Lung (tissue), 12 donors: Measurements from ENCODE around the gene TAB3. TPM values are rescaled to one million over a fixed set of nuclear protein-coding genes. Genes with fewer than 3 reads are reported as not detected.

Experiments
- ATAC-seq: fragments of 200-7000 bp; cut with Tn5 transposase; one replicate; pipeline ENCODE4 v1.9.1; 2020; ENCODE audit warnings: moderate number of reproducible peaks; ENCODE audit not compliant: insufficient read depth, low FRiP score
- DNase-seq, 3 donors: peaks; one replicate each; pipeline ENCODE4 v3.0.0-alpha.2; 2013 to 2017
- H3K27ac ChIP-seq, 2 donors: one replicate each; pipeline ENCODE4 v1.5.1; 2013; ENCODE audit warnings: mild to moderate bottlenecking in 2 of 2, moderate library complexity in 2 of 2, control low read depth in 1 of 2, inconsistent platforms in 1 of 2, low read depth in 1 of 2, low read length in 1 of 2
- H3K27me3 ChIP-seq, 3 donors: one replicate each; pipeline ENCODE4 v1.5.1; 2013; ENCODE audit warnings: low read length in 2 of 3; ENCODE audit not compliant: control insufficient read depth in 3 of 3, insufficient read depth in 3 of 3
- H3K36me3 ChIP-seq, 4 donors: one replicate each; pipeline ENCODE4 v1.5.1; 2013; ENCODE audit warnings: low read length in 4 of 4, mild to moderate bottlenecking in 1 of 4, moderate library complexity in 1 of 4; ENCODE audit not compliant: control insufficient read depth in 4 of 4, insufficient read depth in 4 of 4
- H3K4me1 ChIP-seq, 5 donors: one replicate each; pipeline ENCODE4 v1.5.1; 2013; ENCODE audit warnings: low read length in 5 of 5, mild to moderate bottlenecking in 2 of 5, moderate library complexity in 1 of 5; ENCODE audit not compliant: control insufficient read depth in 5 of 5, insufficient read depth in 5 of 5
- H3K4me3 ChIP-seq: one replicate; pipeline ENCODE4 v1.5.1; 2013; ENCODE audit warnings: mild to moderate bottlenecking, control low read depth, moderate library complexity
- H3K9ac ChIP-seq, 2 donors: one replicate each; pipeline ENCODE4 v1.5.1; 2013; ENCODE audit warnings: low read length in 2 of 2, control low read depth in 1 of 2; ENCODE audit not compliant: insufficient read depth in 1 of 2
- H3K9me3 ChIP-seq, 4 donors: one replicate each; pipeline ENCODE4 v1.5.1; 2013; ENCODE audit warnings: low read length in 3 of 4, mild to moderate bottlenecking in 1 of 4, moderate library complexity in 1 of 4; ENCODE audit not compliant: control insufficient read depth in 4 of 4, insufficient read depth in 3 of 4
- WGBS, 2 donors: extraction: QIAGEN DNeasy Blood & Tissue Kit; methylation state at CpG; one replicate each; pipeline ENCODE4 v1.1.7; 2013; 5-methylcytosine and 5-hydroxymethylcytosine counted together
- polyA plus RNA-seq, 2 donors: library from polyadenylated mRNA; stranded (reverse); fragments of 200-250 nt; gene quantifications; one replicate each; pipeline ENCODE4 v1.2.1, GENCODE V29; 2013
- total RNA-seq, 2 donors: library from RNA; depleted of rRNA in 1 of 2; stranded (reverse); fragments of >200 nt in 1 of 2; gene quantifications; one replicate each; pipeline ENCODE4 v1.2.1, GENCODE V29; 2014 to 2021
- TF ChIP-seq, protein P1 (sequence below): IDR thresholded peaks from 2 replicates; pipeline ENCODE4 v1.5.1; 2012; ENCODE audit warnings: mild to moderate bottlenecking; ENCODE audit errors: control extremely low read depth, extremely low read depth
- donor health status: control.
- donor health status: control.
- donor health status: Bipolar disorder and iron deficiency.
- donor health status: healthy.
- donor health status: DM: yes; HTN: yes; CAD: no.

The TAB3 gene
- total and polyA plus RNA-seq, 4 donors, result 7.6 to 24.8 (median 13.8) TPM

DNA sequence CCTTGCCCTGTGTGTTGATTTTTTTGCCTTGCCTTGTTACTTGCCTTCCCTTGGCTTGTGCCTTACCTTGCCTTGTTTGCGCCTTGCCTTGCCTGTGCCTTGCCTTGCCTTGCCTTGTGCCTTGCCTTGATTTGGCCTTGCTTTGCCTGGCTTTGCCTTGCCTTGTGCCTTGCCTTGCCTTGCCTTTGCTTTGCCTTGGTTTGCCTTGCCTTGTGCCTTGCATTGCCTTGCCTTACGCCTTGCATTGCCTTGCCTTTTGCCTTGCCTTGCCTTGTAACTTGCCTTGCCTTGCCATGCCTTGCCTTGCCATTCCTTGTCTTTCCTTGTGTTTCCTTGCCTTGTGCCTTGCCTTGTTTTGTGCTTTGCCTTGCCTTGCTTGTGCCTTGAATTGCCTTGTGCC is 94.6 kb downstream of the TAB3 start:
- H3K36me3 ChIP-seq, result no peaks in the 10 kb centered on the region
- 82 to 84% methylated on average over 2 of the region's 2 CpGs for WGBS, 2 donors
- H3K4me1 ChIP-seq, result peaks cover 0 to 1% (median 0%) of the 10 kb centered on the region in 5 donors
- no peak overlapping the region for H3K27ac ChIP-seq
- H3K9ac ChIP-seq, result no peak overlapping the region
- TF ChIP-seq, protein P1, sequence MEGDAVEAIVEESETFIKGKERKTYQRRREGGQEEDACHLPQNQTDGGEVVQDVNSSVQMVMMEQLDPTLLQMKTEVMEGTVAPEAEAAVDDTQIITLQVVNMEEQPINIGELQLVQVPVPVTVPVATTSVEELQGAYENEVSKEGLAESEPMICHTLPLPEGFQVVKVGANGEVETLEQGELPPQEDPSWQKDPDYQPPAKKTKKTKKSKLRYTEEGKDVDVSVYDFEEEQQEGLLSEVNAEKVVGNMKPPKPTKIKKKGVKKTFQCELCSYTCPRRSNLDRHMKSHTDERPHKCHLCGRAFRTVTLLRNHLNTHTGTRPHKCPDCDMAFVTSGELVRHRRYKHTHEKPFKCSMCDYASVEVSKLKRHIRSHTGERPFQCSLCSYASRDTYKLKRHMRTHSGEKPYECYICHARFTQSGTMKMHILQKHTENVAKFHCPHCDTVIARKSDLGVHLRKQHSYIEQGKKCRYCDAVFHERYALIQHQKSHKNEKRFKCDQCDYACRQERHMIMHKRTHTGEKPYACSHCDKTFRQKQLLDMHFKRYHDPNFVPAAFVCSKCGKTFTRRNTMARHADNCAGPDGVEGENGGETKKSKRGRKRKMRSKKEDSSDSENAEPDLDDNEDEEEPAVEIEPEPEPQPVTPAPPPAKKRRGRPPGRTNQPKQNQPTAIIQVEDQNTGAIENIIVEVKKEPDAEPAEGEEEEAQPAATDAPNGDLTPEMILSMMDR, result no peak
- H3K27me3 ChIP-seq, result peaks cover 0 to 3% (median 0%) of the 10 kb centered on the region in 3 donors
- ATAC-seq, result no peak
- H3K9me3 ChIP-seq, result peaks cover 0 to 98% (median 2%) of the 10 kb centered on the region in 4 donors
- no peak for DNase-seq
- H3K4me3 ChIP-seq, result no peak overlapping the region

DNA sequence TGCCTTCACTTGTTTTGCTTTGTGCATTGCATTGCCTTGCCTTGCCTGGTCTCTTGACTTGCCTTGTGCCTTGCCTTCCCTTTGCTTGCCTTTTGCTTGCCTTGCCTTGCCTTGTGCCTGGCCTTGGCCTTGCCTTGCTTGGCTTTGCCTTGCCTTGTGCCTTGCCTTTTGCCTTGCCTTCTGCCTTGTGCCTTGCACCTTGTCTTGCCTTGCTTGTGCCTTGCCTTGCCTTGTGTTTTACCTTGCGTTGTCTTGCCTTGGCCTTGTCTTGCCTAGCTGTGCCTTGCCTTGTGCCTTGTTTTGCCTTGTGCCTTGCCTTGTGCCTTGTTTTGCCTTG is 95.3 kb downstream of the TAB3 start:
- H3K4me3 ChIP-seq, result no peak overlapping the region
- peaks cover 0 to 98% (median 2%) of the 10 kb centered on the region in 4 donors for H3K9me3 ChIP-seq
- no peak for ATAC-seq
- no peak for DNase-seq
- H3K27me3 ChIP-seq, result peaks cover 0 to 3% (median 0%) of the 10 kb centered on the region in 3 donors
- 97 to 100% methylated on average over 1 of the region's 1 CpG for WGBS, 2 donors
- H3K27ac ChIP-seq, result no peak overlapping the region
- peaks cover 0 to 1% (median 0%) of the 10 kb centered on the region in 5 donors for H3K4me1 ChIP-seq
- no peak overlapping the region for H3K9ac ChIP-seq
- H3K36me3 ChIP-seq, result no peaks in the 10 kb centered on the region
- TF ChIP-seq, protein P1, result no peak

DNA sequence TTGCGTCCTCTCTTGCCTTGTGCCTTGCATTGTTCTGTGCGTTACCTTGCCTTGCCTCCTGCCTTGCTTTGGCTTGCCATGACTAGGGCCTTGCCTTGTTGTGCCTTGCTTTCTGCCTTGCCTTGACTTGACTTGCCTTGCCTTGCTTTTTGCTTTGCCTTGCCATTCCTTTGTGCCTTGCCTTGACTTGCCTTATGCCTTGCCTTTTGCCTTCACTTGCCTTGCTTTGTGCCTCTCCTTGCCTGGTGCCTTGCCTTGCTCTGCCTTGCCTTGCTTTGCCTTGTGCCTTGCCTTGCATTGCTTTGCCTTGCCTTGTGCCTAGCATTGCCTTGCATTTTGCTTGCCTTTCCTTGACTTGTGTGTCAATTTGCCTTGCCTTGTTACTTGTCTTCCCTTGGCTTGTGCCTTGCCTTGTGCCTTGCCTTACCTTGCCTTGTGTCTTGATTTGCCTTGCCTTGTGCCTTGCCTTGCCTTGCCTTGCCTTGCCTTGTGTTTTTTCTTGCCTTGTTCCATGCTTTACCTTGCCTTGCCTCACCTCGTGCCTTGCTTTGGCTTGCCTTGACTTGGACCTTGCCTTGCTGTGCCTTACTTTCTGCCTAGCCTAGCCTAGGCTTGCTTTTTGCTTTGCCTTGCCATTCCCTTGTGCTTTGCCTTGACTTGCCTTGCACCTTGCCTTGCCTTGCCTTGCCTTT is 95.8 kb downstream of the TAB3 start:
- WGBS, 2 donors, result 82 to 92% methylated on average over 3 of the region's 3 CpGs
- peaks cover 0 to 1% (median 0%) of the 10 kb centered on the region in 5 donors for H3K4me1 ChIP-seq
- H3K9me3 ChIP-seq, result peaks cover 0 to 98% (median 2%) of the 10 kb centered on the region in 4 donors
- H3K27ac ChIP-seq, result no peak overlapping the region
- ATAC-seq (no peak), DNase-seq (no peak)
- no peak overlapping the region for H3K9ac ChIP-seq
- H3K27me3 ChIP-seq, result peaks cover 0 to 3% (median 0%) of the 10 kb centered on the region in 3 donors
- TF ChIP-seq, protein P1, result no peak
- H3K4me3 ChIP-seq, result no peak overlapping the region
- H3K36me3 ChIP-seq, result no peaks in the 10 kb centered on the region
